ENCODE data around the gene ARL8A.

ARL8A gene

DNA sequence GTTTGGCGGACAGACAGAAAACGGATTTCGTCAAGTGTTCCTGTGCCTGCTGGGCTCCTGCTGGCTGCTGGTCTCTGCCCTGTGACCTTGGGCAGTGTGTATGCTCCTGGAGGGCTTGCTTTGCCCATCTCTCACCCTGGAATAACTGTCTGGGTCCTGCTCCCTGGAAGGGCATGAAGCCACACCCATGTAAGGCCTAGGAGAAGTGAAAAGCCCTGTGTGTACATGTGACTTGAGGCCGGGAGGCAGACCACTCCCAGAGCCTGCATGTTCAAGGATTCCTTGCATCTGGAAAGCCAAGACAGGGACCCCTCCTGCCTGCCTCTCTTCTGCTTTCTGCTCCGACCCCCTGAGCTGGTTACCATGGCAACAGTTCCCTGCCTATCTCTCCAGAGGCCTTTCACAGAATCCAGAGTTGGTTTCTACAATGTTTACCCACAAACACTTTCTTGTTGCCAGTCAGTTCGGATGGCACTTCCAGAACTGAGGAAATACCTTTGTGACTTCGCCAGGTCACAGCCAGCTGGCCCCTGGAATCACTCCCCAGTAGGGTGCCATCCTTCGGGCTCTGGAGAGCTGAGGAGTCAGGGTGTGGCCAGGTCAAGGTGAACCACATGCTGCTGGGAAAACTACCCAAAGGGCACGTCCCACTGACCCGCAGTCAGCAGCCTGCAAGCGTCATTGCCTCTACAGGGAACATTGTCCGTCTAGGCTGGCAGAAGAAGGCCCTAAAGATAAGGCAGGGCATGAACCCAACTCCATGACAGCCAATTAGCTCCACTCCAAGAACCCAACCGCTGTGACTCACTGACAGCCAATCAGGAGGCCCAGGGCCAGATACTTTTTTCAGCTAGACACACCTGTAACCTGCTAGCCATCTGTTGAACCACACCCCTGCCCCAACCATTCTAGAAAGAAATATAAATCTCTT lies 36.5 kb downstream of the ARL8A start:
- DNase-seq = no peak

DNA sequence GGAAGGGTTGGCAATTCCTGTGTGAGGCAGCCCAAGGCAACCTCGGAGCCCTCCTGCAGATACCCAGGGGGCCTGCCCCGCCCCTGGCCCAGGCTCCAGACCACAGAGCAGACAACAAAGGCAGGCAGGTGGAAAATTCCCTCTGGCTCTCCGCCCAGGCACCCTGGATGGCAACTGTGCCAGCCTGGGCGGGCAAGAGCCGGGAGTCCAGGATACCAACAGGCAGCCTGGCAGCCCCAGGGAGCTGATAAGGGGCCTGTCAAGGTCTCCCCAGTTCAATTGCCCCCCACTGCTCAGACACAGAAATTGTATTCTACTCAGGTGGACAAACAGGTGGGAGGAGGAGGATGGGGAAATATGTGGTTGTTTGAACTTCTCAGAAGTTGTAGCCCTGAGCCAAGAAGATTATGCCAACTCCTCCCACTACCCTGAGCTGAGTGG lies 37.2 kb downstream of the ARL8A start:
- DNase-seq = no peak

DNA sequence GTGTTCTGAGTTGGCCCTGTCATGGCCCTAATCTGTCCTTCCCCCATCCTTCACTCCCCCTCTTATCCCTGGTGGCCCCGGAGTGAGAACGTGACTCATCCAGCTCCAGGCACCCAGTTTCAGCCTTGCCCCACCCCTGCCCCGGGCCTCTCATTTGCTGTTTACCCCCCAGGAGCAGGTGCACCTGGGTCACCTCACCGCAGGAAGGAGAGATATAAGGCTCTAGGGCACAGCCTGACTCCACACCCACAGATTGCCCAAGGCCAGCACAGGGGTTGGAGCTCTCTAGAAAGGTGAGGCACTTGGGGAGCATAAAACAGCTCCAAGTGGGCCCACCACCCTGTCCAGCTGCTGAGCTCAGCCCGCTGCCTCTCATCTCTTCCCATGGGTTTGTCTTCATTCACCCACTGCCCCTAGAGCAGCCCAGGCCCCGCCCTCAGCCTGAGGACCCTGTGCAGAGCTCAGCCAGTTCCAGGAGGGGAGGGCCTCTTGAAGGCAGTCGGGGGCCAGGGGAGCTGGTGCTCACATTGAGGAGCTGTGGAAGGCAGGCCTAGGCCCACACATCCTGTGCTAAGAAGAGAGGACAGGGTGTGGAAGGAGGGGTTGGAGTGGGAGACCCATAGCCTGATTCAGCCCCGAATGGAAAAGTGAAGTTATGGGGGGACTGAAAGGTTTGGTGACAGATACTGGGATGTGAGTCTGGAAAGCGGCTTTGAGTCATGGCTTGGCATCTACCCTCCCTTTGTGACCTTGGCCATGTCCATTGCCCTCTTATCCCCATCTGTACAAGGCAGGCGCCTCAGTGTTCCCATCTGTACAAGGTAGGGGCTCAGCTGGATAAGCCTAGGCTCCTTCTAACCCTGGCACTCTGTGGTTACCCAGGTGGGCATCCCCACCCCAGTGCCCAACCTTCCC lies 37.9 kb downstream of the ARL8A start:
- DNase-seq = no peak

- no peak for DNase-seq
Measured at GRCh38 chr1:202105571-202106339, 38.8 kb downstream of the ARL8A start.

GRCh38 chr1:202104073-202104472 lies 40.5 kb downstream of the ARL8A start:
- DNase-seq = no peak

DNA sequence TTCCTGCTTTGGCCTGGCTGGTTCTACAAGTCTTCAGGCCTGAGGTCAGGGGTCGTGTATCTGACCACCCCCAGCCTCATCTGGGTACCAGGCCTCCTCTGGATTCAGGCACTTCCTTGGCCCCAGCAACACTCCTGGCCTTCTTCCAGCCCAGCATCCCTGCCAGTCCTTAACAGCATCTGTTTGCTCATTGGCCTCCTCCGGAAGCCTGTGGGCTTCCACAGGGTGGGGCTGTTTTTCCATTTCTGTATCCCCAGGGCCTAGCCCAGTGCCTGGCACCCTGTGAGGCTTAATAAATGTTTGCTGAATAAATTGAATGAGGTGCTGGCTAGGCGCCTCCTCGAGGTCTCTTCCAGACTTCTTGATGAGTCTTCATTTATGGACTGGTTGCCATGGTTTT lies 43.4 kb downstream of the ARL8A start:
- DNase-seq = no peak

- DNase-seq = no peak
Measured at GRCh38 chr1:202093858-202094257, 50.7 kb downstream of the ARL8A start.

GRCh38 chr1:202090994-202091393 lies 53.5 kb downstream of the ARL8A start:
- DNase-seq = no peak

- no peak for DNase-seq
Measured at GRCh38 chr1:202088206-202088605, 56.3 kb downstream of the ARL8A start.

DNA sequence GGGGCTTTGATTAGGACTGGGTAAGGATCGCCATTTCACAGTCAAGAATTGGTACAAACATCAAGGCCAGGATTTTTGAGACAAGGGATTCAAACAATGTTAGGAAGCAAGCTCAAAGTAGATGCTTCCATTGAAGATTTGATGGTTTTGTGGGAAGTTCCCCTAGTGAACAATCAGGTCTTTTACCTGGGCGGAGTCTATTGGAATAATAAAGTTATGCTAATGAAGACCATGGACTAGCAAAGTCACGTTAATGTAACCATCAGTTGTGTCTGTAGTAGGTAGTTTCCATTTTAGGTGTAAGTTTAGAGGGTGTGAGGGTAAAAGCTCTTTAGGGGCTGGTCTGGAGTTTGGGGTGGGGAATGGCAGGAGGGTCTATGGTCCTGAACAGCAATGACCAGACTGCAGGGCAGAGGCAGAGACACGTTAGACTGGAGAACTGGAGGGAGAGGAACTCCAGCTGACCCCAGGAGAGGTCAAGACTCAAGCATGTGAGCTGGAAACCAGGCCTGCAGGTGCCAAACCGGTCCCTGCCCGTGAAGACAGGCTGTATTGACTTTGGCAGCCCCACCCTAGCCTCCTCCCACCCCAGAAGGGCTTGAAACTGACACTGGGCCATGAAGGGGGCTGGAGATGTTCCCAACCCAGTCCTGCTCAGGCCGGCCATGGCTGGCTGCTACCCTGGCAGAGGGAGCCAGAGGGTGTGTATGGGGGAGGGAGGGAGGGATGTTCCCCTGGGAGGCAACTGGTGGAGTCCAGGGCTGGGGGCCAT lies 57.8 kb downstream of the ARL8A start:
- DNase-seq = no peak

GRCh38 chr1:202085682-202086373 lies 58.7 kb downstream of the ARL8A start:
- DNase-seq = no peak

DNA sequence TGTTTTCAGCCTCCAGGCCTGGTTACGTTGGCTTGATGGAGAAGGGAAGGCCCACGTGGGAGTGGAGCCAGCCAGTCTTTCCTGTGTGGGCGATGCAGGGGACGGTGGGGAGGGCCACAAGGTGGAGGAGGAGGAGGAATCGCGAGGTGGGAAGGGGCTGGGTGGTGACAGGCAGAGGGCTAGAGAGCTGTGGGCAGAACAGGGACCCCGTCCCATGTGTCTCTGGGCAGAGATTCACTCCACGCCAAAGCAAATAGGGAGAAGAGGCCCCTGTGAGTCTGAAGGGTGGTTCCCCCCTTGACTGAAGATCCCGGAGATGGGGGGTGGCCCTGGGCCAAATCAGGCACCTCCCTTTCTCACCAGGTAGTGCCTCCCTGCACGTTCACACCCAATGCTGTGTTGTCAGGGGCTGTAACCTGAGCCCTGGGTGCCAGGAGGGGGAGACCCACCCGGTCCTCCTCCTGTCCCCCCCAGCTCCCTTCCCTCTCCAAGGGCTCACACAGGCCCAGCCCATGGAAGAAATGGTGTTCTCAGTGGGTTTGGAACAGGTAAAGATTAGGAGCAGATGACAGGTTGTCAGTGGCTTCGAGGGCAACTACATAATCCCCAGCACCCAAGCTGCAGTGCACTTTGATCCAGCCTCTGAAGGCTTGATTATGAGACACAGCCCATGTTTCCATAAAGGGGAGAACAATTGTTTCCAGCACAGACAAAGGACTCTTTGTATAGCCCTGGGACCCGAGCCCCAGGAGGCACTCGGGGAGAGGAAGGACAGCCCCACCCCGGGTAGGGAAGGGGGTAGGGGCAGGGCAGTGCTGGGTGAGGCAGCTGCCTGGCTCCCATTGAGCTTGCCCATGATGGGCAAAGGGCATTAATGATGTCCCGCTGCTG lies 59.5 kb downstream of the ARL8A start:
- no peak for DNase-seq

Data from effector CD8-positive, alpha-beta T cell (primary cell).